GM21526 (cell line): ENCODE data around the gene C18orf54.
"Not testable (repeated sequence)": the region's sequence is repeated elsewhere in the genome, so short reads cannot be mapped to it uniquely, and the experiment has no call there.

ENCODE experiments used
- ATAC-seq: cut with Tn5 transposase; IDR thresholded peaks from one replicate; pipeline ENCODE4 v1.9.1; 2021; ENCODE audit warnings: moderate library complexity; ENCODE audit not compliant: unreplicated experiment, low FRiP score

Gene C18orf54

GRCh38 chr18:54357660-54358494, at the start of gene C18orf54, which contains the start of gene STARD6:
Gene C18orf54, plus strand, starts transcription at chr18:54357906. Its CDS starts 2,667 bp downstream, at chr18:54360573.
Gene STARD6, minus strand, starts transcription at chr18:54357858. Its CDS starts 3,285 bp downstream, at chr18:54354573.
- peak; percentile 92 for ATAC-seq

GRCh38 chr18:54309564-54309963, 48.1 kb upstream of the C18orf54 start:
- not testable (repeated sequence) for ATAC-seq

- ATAC-seq: no peak
Measured at GRCh38 chr18:54316071-54316820, 41.5 kb upstream of the C18orf54 start.

DNA sequence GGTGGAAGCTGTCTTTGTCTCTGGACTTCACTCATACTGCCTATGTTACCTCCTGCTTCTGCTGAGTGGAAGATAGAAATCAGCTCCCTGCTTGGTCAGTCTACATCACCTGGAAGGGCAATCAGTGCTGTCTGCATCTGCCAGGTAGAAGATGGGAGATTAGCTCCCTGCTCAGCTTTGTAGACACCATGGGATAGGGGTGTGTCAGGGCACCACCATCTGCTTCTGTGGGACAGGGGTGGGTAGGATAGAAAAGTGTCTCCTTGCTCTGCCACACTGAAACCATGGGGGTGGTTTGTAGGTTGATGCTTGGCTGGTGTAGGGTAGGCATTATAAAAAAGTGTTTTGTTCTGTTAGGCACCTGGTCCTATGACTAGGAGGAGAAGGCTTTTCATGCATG, 34.1 kb upstream of the C18orf54 start:
- ATAC-seq: no peak

GRCh38 chr18:54323970-54324369, 33.7 kb upstream of the C18orf54 start:
- ATAC-seq: no peak

- ATAC-seq: no peak
Measured at GRCh38 chr18:54327818-54328217, 29.9 kb upstream of the C18orf54 start.

DNA sequence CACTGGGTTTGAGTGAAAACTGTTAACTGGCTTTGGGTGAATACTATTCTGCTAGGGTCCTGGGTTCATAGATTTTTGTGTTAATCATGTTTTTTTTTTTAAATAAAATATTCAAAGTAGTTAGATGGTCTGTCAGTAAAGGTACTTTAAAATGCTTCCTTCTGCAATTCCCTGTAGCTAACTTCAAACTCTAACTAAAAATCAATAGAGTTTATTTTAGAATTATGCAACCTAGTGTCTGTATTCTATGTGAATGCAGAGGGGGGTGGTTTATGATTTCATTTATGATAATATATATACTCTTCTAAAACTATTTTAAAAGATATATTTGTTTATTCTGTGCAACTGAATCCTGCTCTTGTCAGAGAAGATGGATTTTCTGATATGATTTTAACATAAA, 27.9 kb upstream of the C18orf54 start:
- no peak for ATAC-seq

DNA sequence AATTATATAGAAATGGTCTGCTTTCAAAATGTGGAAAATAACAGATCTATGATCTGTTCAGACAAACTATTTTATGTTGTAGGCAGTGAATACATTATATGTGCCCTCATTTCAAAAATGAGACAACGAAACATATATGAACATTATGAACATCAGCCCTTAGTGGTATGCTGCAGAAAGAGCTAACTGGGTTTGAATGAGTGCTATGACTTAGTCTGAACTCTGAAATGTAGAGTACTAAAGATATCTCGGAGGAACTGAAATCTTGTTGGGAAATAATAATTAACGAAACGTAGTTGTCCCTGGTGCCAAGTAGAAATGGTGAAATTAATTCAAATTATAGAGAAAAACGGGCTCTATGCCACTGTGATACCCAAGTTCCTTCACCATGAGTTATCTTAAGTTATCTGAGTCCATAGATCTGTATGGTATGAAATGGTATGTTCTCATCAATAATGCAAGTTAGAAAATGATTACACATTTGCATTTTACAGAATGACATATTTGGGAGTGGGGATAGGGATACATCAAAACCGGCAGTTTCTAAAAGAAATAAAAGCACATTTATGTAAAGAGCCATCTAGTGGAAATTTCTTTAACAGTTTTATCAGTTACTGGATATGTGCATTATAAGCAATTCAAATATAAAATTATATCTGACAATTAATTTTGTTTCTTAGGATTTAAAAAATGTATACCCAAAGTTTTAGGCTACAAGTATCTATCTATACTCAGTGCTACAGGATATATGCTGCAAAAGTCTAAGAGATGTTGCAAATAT, 26.7 kb upstream of the C18orf54 start:
- no peak for ATAC-seq

DNA sequence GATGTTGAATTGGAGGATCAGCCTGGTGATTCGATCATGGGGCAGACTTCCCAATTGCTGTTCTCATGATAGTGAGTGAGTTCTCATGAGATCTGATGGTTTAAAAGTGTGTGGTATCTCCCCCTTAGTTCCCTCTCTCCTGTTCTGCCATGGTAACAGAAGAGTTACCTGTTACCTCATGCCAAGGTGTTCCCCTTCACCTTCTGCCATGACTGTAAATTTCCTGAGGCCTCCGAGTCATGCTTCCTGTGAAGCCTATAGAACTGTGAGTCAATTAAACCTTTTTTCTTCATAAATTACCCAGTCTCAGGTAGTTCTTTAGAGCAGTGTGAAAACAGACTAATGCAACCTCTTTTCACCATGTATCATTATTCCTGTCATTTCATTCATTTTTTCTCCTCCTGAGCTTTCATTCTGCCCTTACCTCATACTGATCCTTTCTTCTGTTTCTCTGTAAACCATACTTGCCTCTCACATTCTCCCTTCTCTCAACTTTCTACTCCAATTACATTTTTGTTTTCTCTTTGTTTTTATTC, 22.0 kb upstream of the C18orf54 start:
- ATAC-seq: no peak

GRCh38 chr18:54338230-54338629, 19.5 kb upstream of the C18orf54 start:
- no peak for ATAC-seq

- ATAC-seq: no peak
Measured at GRCh38 chr18:54351186-54351585, 6.5 kb upstream of the C18orf54 start.

DNA sequence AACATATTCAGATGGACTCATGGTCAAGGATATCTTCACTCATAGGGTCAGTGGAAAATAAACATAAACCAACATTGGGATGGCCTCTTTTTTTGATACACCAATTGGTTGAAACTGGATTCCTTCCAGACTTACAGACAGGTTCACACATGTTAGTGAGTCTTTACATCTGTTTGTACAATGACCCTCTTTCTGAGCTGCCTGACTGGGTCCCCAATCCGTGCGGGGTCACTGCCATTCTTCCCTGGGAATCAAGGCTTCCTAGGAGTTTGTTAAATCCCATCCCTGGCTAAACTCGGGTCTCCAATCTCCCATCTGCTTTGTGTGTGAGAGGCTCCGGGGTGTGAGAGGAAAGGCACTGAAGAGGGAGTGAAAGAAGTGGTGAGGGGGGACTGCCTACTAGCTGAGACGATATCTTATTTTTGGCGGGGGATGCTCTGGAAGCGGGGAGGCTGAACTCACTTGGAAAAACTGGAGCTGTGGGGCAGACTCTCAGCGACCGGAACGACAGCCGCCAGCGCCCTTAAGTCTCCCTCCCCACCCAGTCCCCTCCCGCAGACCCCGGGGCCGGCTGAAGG, 535 bp upstream of the C18orf54 start:
- peak; percentile 2 for ATAC-seq

DNA sequence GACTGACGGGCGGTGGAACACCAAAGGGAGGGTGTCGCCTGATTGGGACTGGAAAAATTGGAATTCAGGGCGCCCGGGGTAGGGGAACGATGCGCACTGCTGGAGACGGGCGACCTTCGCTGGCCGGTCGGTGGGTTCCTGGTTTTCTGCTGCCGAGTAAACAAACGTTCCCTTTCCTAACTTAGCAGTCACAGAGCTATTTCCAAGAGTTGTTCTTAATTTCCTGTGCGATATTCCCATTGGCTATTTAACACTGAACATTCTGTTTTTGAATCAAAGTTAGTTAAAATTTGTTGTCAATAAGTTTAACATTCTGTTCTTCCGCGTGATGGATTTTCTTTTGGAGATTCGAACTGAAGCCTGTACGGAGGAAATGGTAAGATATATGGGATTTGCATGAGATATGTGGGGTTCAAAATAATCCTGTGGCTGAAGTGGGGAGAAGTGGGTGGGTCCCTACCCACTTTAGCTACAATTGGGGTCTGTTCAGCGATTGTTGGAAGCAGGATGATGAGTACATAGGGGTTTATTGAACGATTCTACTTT, 862 bp downstream of the C18orf54 start:
- ATAC-seq: peak; percentile 19

DNA sequence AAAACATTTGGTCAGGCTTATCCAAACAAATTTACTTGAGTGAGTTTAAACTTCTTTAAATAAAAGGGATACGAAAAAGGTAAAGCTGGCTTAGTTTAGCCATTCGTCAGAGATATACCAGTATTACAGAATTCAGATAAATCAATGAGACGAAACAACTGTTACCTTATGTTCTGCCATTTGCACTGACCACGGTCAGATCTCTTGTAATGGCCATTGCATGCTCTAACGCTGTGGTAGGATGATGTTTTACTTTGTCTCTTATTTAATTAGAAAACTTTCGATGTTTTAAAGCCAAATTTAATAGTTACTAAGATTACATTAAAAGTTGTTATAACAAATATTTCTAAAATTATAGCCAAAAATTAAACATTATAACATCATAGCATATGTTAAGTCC, 1.5 kb downstream of the C18orf54 start:
- no peak for ATAC-seq

DNA sequence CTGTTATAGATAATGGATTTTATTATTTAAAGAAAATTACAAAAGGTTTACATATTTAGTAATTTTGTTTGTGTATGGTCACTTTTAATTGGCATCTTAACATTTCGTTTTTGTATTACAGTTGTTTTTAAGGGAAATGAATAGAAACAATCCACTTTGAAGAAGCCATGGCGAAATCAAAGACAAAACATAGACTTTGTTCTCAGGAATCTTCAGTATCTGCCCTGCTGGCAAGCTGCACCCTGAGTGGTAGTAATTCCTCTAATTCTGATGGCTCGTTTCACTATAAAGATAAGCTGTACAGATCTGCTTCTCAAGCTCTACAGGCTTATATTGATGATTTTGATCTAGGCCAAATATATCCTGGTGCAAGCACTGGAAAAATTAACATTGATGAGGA, 2.7 kb downstream of the C18orf54 start:
- no peak for ATAC-seq

DNA sequence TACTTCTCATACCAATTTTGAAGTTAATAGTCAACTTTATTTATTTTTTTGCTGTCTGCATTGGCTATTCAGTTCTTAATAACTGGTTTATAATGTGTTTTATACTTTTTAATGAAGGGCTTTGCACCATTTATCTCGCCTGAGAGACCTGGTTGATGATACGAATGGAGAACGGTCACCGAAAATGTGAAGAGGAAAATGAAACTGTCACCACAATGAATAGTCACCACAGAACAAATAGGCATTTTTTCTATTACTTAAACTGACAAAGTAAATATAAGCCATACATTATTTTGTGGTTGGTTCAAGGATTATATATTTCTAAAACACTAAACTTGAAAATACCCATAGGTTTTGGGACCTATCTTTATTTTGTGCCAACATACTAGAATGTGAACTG, 20.4 kb downstream of the C18orf54 start:
- ATAC-seq: no peak

DNA sequence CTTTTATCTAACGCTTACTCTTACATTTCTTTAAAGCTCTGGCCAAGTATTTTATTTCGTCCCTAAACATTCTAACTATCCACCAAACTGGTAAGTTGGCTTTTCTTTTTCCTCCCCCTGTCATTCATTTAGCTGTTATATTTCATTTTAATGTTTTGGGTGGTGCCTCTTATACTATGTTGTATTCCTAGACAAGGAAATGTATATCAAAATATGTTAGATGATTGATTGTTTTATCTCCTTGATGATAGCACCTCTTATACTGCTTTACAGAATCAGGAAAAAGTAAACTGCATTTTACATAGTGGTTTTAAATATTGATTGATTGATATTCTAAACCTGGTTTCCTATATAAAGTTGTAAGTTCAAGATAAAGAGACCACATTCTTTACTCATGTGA, 23.9 kb downstream of the C18orf54 start:
- no peak for ATAC-seq

GRCh38 chr18:54382076-54382475, 24.4 kb downstream of the C18orf54 start:
- no peak for ATAC-seq

GRCh38 chr18:54382733-54383252, 25.1 kb downstream of the C18orf54 start:
- no peak for ATAC-seq

GRCh38 chr18:54386043-54386442, 28.3 kb downstream of the C18orf54 start:
- no peak for ATAC-seq
